GM12873 (cell line): ENCODE measurements around the gene ALPP.

Experiments
- TF ChIP-seq, protein P1 (sequence below): IDR thresholded peaks from 2 replicates; pipeline ENCODE4 v1.5.1; 2012; ENCODE audit warnings: low read depth, mild to moderate bottlenecking, moderate library complexity, low read length, control low read depth; ENCODE audit not compliant: insufficient read depth; ENCODE audit errors: missing control alignments

Gene ALPP

DNA sequence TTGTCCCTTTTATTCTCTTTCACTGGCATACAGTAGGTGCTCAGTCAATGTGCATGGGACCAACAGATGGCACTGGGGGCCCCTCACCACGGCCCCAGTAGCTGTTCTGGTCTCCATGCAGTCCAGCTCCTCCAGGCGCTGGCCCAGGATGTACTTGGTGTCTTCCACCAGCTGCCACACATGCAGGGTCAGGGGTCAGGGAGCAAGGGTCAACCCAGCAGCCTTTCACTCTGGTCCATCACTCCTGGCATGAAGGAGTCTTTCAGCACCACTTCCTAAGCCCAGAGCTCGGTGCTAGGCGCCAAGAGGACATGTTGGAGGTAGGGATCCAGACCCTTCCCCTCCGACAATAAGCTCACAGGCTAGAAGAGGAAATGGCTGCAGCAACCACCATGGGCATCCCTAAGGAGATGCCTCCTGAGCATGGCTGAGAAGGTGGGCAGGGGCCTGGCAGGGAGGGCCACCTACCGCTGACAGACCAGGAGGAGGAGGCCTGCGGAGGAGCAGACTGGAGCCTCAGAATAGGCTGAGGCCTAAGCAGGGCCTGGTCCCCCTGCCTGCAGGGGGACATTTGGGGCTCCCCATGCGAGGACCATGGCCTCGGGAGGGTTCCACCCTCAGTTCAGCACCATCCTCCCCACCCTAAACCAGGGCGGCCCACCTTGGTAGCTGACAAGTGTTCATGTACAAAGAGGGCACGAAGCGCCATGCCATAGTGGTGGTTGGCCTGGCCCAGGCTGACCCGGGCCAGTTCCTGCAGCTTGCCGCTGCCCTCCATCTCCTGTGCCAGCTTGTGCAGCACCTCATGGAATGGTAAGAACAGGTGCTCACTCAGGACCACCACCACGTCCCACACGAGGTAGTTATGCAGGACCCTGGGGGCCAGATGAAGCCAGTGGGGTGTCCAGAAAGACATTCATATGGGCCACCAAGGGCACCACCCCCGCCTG is 38.2 kb downstream of the ALPP start:
- TF ChIP-seq, protein P1, sequence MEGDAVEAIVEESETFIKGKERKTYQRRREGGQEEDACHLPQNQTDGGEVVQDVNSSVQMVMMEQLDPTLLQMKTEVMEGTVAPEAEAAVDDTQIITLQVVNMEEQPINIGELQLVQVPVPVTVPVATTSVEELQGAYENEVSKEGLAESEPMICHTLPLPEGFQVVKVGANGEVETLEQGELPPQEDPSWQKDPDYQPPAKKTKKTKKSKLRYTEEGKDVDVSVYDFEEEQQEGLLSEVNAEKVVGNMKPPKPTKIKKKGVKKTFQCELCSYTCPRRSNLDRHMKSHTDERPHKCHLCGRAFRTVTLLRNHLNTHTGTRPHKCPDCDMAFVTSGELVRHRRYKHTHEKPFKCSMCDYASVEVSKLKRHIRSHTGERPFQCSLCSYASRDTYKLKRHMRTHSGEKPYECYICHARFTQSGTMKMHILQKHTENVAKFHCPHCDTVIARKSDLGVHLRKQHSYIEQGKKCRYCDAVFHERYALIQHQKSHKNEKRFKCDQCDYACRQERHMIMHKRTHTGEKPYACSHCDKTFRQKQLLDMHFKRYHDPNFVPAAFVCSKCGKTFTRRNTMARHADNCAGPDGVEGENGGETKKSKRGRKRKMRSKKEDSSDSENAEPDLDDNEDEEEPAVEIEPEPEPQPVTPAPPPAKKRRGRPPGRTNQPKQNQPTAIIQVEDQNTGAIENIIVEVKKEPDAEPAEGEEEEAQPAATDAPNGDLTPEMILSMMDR: no peak

DNA sequence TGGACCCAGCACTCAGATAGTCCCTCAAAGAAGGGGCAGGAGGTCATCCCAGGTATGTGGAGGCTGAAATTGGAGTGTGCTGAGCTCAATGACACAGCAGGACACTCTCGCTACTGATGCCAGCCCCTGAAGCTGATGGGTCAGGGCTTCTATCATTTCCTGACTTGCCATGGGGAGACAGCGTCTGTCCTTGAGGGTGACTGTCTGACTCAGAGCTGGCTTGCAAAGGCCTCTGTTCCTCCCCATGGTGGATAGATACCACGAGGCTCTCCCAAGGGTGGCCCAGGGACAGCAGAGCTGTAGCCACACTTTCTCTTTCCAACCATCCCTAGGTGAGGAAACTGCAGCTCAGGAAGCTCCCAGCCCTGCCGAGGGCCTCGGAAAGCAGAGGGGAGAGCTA is 38.9 kb downstream of the ALPP start:
- TF ChIP-seq, protein P1: no peak

DNA sequence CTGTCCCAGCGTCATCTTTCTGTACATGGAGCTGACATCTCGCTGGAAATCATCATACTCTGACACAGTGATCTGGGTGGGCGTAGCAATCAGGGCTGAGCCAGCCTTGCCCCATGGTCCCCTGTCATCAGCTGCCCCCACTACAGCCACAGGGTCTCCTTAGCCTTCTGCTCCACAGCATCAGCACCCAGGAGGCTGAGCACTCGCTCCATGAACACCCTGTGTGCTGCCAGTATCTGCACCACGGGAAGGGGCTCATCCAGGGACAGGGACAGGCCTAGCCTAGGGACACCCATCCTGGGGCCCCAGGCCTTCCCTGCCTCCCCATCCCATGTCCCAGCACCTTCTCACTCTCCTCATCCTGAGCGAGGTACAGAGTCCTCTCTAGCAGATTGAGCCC is 39.5 kb downstream of the ALPP start:
- TF ChIP-seq, protein P1: no peak

DNA sequence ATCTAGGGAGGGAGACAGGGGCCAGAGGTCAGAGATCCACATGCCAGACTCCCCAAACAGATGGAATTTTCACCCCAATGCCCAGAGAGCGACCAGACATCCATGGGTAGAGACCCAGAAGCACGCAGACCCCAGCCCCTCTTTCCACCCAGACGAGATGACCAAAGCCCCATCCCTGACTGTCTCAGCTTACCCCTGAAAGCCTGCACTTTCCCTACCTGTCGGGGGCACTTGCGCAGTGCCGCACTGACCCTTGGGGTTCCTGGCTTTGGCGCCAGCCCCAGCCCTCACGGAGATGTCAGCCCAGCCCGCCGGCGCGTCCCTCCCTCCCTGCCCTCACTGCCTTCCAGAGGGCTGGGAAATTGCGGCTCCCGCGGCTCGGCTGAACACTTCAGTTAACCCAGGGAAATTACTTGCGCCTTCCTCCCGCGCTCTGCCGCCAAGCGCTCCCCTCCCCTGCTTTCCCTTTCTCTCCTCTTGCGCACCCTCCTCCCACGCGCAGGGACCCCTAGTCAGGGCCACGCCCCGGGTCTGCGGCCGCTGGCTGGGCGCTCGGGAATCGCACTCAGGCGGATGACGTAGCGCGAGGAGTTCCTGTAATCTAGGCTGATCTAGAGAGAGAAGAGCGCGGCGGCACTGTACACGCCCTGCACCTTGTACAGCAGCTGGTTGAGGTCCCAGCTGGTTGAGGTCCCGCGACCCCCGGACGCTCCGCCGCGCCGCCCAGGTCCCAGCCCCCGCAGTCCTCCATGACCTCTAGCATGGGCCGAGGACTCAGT is 40.1 kb downstream of the ALPP start:
- TF ChIP-seq, protein P1: no peak

GRCh38 chr2:232419245-232420072 is 40.9 kb downstream of the ALPP start:
- TF ChIP-seq, protein P1: no peak

DNA sequence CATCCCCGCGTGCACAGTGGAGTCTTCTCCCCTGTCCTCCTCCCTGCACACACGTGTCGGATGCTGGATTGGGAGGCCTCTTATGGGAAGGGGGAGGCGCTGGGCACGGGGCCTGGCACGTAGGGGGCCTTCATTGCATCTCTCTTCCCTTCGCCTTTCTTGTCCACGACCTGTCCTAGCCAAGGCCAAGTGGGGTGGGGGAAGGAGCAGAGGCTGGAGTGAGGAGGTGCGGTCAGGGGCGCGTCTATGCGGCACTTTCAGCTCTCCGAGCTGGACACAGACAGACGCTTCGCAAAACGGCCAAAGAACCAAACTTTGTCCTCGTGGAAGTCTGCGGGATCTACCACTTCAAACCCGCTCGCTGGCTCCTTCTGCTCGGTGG is 41.5 kb downstream of the ALPP start:
- TF ChIP-seq, protein P1: no peak
